Calu3 (cell line): ENCODE results near the gene MAP3K6. TPM values are rescaled to one million over a fixed set of nuclear protein-coding genes. Genes with fewer than 3 reads are reported as not detected.

Experiments
- BruUV-seq: library from RNA; stranded (reverse); fragments of 400-500 nt; replicated peaks from 2 replicates; lab custom pipeline; 2021; lab: Mats Ljungman, UMichigan
- CTCF ChIA-PET: fragments of 300-600 bp; sonication (Branson Sonifier 250); formaldehyde crosslinking; loops from one replicate; lab custom pipeline; 2022; ENCODE audit warnings: antibody characterized with exemption; lab: Charles Lee
- DNase-seq: peaks from one replicate; pipeline ENCODE4 v3.0.0; 2022
- H3K27ac Mint-ChIP-seq: one replicate; pipeline ENCODE4 v1.8.0; 2022; ENCODE audit warnings: mixed read lengths; ENCODE audit not compliant: unreplicated experiment
- H3K27me3 Mint-ChIP-seq: one replicate; pipeline ENCODE4 v1.8.0; 2022; ENCODE audit warnings: mixed read lengths; ENCODE audit not compliant: unreplicated experiment
- H3K36me3 Mint-ChIP-seq: one replicate; pipeline ENCODE4 v1.8.0; 2022; ENCODE audit warnings: mild to moderate bottlenecking, moderate library complexity, mixed read lengths; ENCODE audit not compliant: insufficient read depth, unreplicated experiment
- H3K4me1 Mint-ChIP-seq: one replicate; pipeline ENCODE4 v1.8.0; 2022; ENCODE audit warnings: mild to moderate bottlenecking, low read depth, mixed read lengths; ENCODE audit not compliant: unreplicated experiment
- H3K4me3 Mint-ChIP-seq: one replicate; pipeline ENCODE4 v1.8.0; 2022; ENCODE audit warnings: mild to moderate bottlenecking, low read depth, moderate library complexity, mixed read lengths; ENCODE audit not compliant: unreplicated experiment
- H3K9me3 Mint-ChIP-seq: one replicate; pipeline ENCODE4 v1.8.0; 2022; ENCODE audit warnings: low read depth, mixed read lengths; ENCODE audit not compliant: unreplicated experiment
- intact Hi-C: fragments of 100-400 bp; cut with micrococcal nuclease; formaldehyde crosslinking; loops from one replicate; pipeline ENCODE4 v1.10.0; 2022; ENCODE audit not compliant: unreplicated experiment
- total RNA-seq: library from RNA; stranded (reverse); gene quantifications from 2 replicates; pipeline ENCODE4 v1.2.3, GENCODE V29; 2022
- TF ChIP-seq, protein P1 (sequence below): fragments of 200-600 bp; IDR thresholded peaks from one replicate; pipeline ENCODE4 v1.8.0; 2022; ENCODE audit warnings: antibody characterized with exemption; ENCODE audit not compliant: unreplicated experiment

MAP3K6 gene
- total RNA-seq, 1 experiment from 2014 or later: 10.3 TPM

DNA sequence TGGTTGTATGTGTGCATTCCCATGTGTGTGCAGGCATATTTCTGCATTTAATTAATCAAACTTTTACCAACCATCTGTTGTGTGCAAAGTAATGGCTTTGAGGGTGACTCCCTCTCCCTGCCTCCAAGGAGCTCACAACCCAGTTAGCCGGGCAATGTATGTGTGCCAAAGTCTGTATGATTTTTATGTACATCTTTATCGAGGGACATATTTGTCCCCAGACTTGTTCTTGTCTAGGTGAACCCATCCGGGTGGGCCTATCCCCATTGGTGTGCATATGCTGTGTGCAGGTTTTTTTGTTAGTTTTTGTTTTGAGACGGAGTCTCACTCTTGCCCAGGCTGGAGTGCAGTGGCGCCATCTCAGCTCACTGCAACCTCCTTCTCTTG is 23.1 kb downstream of the MAP3K6 start:
- peaks cover 41% of the 10 kb centered on the region for H3K4me1 Mint-ChIP-seq
- intact Hi-C loops: no loop called here
- H3K27me3 Mint-ChIP-seq: no peaks in the 10 kb centered on the region
- CTCF ChIA-PET: interaction anchor here (2.1 kb wide), 1 partner anchor 11 kb away, joined by 5 read pairs; no protein-coding TSS in a partner anchor
- H3K9me3 Mint-ChIP-seq: no peaks in the 10 kb centered on the region
- peaks cover 42% of the 10 kb centered on the region for H3K36me3 Mint-ChIP-seq
- no TSS peak for BruUV-seq
- H3K4me3 Mint-ChIP-seq: peak overlapping the region; percentile 73
- no peak for DNase-seq
- H3K27ac Mint-ChIP-seq: no peak overlapping the region
- TF ChIP-seq, protein P1, sequence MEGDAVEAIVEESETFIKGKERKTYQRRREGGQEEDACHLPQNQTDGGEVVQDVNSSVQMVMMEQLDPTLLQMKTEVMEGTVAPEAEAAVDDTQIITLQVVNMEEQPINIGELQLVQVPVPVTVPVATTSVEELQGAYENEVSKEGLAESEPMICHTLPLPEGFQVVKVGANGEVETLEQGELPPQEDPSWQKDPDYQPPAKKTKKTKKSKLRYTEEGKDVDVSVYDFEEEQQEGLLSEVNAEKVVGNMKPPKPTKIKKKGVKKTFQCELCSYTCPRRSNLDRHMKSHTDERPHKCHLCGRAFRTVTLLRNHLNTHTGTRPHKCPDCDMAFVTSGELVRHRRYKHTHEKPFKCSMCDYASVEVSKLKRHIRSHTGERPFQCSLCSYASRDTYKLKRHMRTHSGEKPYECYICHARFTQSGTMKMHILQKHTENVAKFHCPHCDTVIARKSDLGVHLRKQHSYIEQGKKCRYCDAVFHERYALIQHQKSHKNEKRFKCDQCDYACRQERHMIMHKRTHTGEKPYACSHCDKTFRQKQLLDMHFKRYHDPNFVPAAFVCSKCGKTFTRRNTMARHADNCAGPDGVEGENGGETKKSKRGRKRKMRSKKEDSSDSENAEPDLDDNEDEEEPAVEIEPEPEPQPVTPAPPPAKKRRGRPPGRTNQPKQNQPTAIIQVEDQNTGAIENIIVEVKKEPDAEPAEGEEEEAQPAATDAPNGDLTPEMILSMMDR: no peak

- H3K4me1 Mint-ChIP-seq: peaks cover 38% of the 10 kb centered on the region
- H3K9me3 Mint-ChIP-seq: no peaks in the 10 kb centered on the region
- no TSS peak for BruUV-seq
- DNase-seq: peak; percentile 51
- intact Hi-C loops: no loop called here
- H3K4me3 Mint-ChIP-seq: peak overlapping the region; percentile 73
- peak overlapping the region; percentile 34 for H3K27ac Mint-ChIP-seq
- CTCF ChIA-PET: interaction anchor here (1.2 to 2.1 kb wide), 3 partner anchors 10 to 45 kb away, joined by 4 to 6 read pairs (median 5); no protein-coding TSS in a partner anchor
- no peaks in the 10 kb centered on the region for H3K27me3 Mint-ChIP-seq
- peaks cover 40% of the 10 kb centered on the region for H3K36me3 Mint-ChIP-seq
- TF ChIP-seq, protein P1: no peak
Observed at GRCh38 chr1:27342778-27343638, 23.8 kb downstream of the MAP3K6 start.

GRCh38 chr1:27342391-27342777 is 24.4 kb downstream of the MAP3K6 start:
- H3K9me3 Mint-ChIP-seq: no peaks in the 10 kb centered on the region
- intact Hi-C loops: no loop called here
- DNase-seq: no peak
- no TSS peak for BruUV-seq
- H3K36me3 Mint-ChIP-seq: peaks cover 36% of the 10 kb centered on the region
- H3K4me1 Mint-ChIP-seq: peaks cover 32% of the 10 kb centered on the region
- CTCF ChIA-PET: interaction anchor here (1.2 to 2.1 kb wide), 3 partner anchors 10 to 46 kb away, joined by 4 to 6 read pairs (median 5); no protein-coding TSS in a partner anchor
- TF ChIP-seq, protein P1: no peak
- H3K27me3 Mint-ChIP-seq: no peaks in the 10 kb centered on the region
- peak overlapping the region; percentile 73 for H3K4me3 Mint-ChIP-seq
- peak overlapping the region; percentile 34 for H3K27ac Mint-ChIP-seq

GRCh38 chr1:27341525-27342252 is 25.1 kb downstream of the MAP3K6 start, which contains the start of gene SYTL1:
Gene SYTL1 (plus strand): TSS chr1:27342022. CDS start chr1:27345335, 3,313 bp downstream.
- peak within 1 kb of the TSS; percentile 47 for H3K27ac Mint-ChIP-seq
- TF ChIP-seq, protein P1: no peak

More at GRCh38 chr1:27341525-27342252, 25.1 kb downstream of the MAP3K6 start, which contains the start of gene SYTL1:
- Mint-ChIP-seq H3K9me3 (no peaks in the 10 kb centered on the region), H3K27me3 (no peaks in the 10 kb centered on the region), H3K36me3 (peaks cover 42% of the 10 kb centered on the region), H3K4me3 (peak within 1 kb of the TSS; percentile 73), H3K4me1 (peaks cover 25% of the 10 kb centered on the region)
- DNase-seq: peak; percentile 79
- intact Hi-C loops: no loop called here
- no TSS peak for BruUV-seq
- CTCF ChIA-PET: interaction anchor here (0.8 to 1.7 kb wide), 3 partner anchors 9 to 46 kb away, joined by 3 to 6 read pairs (median 4); no protein-coding TSS in a partner anchor
